HCEC 1CT (cell line): ENCODE data around the gene NEU4.
"Not testable (repeated sequence)": the region's sequence is repeated elsewhere in the genome, so short reads cannot be mapped to it uniquely, and the experiment has no call there.

Source experiments
- DNase-seq: peaks from one replicate; pipeline ENCODE4 v3.0.0-alpha.2; 2017

The NEU4 gene

DNA sequence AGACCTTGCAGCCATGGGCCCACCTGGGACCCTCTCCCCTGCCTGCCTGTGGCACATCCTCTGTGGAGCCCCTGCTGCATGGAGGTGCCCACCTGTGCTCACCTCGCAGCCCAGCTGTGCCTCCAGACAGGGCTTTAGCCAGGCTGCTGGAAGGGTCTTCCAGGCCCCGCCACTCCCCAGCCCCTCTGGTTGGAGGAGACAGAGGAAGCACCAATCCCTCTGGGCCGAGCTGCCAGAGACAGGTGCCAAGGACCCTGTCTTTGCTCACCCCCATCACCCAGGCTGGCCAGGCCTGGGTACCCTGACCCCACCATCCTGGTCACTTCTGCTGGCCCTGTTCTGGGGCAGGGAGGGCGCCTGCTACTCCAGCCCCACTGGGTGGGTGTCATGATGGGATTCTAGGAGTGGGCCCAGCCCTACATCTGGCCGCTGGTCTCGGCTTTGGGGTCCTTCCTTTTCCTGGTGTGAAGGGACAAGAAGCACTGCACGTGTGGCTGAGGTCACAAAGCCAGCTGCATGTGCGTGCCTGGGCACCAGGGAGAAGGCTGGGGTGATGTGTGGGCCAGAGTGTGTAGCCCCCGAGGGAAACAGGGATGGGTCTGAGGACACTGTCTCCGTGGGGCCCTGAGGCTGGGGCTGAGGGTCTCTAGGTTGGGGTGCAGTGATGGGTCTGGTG lies 9.3 kb upstream of the NEU4 start:
- DNase-seq = no peak

GRCh38 chr2:241800198-241800903 lies 8.6 kb upstream of the NEU4 start:
- DNase-seq = not testable (repeated sequence)

GRCh38 chr2:241801611-241802420 lies 7.2 kb upstream of the NEU4 start:
- DNase-seq = no peak

- no peak for DNase-seq
Observed at GRCh38 chr2:241802421-241803318, 6.3 kb upstream of the NEU4 start.

GRCh38 chr2:241803387-241804325 lies 5.3 kb upstream of the NEU4 start:
- peak; percentile 5 for DNase-seq

DNA sequence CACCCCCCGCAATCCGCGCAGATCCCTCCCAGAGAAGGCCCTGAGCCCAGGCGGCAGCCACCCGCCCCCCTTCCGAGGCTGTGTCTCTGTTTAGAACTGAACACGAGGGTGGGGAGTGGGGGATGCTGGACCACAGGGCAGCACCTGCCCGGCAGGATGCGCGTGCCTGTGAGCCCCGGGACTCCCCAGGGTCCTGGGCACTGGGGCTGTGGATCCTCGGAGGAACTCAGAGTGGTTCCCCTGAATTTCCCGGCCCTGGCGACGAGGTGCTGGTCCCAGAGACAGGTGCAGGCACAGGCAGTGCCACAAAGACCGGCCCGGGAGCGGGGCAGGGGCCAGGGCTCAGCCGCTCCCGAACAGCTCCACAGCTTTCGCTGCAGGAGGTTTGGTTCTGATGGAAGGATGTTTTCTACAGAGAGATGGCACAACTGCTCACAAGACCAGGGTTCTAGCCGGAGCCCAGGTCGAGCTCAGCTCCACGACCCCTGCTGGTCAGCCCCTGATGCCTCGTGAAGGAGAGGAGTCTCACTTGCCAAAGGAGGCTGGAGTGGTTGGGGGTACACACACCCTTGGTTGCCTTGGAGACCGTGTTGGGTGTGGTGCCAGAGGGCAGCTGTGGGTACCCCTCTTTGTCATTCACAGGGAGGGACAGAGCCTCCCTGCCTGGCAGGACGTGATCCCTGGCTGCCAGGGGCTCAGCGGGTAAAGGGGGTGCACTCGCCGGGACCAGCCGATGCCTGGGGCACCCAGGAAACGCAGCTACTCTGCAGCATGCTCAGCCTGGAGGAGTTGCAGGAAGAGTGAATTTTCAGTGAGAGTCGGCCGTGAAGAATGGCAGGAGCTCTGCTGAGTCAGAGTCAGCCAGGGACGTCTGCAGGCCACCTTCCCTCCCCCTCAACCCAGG lies 4.4 kb upstream of the NEU4 start:
- DNase-seq = no peak

DNA sequence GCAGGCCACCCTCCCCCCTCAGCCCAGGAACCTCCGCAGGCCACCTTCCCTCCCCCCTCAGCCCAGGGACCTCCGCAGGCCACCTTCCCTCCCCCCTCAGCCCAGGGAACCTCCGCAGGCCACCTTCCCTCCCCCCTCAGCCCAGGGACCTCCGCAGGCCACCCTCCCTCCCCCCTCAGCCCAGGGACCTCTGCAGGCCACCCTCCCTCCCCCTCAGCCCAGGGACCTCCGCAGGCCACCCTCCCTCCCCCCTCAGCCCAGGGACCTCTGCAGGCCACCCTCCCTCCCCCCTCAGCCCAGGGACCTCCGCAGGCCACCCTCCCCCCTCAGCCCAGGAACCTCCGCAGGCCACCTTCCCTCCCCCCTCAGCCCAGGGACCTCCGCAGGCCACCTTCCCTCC lies 2.8 kb upstream of the NEU4 start:
- DNase-seq = not testable (repeated sequence)

DNA sequence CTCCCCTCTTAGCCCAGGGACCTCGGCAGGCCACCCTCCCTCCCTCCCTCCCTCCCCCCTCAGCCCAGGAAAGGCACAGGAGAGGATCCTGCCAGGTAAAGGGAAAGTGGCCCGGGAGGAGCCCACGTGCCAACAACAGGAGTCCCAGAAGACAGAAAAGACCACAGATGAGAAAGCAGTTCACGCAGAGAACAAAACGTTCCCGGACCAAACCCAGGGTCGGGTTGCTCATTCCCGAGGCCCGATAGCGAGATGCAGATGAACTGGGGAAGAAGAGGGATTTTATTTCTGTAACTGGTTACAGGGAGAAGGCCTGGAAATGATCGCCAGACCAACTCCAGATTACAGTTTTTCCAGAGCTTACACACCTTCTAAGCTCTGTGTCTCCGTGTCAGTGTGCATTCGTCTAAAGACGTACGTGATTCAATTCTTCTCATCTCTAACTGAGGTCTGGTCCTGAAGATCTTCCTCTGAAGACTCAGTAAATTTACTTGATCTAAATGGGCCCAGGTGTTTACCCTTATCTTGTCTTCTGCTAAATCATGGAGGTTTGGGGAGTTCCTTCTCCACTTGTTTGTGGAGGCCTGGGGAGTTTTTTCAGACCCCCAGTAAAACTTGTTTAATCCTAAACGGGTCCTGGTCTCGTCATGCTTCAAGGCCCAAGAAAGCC lies 807 bp upstream of the NEU4 start:
- no peak for DNase-seq

DNA sequence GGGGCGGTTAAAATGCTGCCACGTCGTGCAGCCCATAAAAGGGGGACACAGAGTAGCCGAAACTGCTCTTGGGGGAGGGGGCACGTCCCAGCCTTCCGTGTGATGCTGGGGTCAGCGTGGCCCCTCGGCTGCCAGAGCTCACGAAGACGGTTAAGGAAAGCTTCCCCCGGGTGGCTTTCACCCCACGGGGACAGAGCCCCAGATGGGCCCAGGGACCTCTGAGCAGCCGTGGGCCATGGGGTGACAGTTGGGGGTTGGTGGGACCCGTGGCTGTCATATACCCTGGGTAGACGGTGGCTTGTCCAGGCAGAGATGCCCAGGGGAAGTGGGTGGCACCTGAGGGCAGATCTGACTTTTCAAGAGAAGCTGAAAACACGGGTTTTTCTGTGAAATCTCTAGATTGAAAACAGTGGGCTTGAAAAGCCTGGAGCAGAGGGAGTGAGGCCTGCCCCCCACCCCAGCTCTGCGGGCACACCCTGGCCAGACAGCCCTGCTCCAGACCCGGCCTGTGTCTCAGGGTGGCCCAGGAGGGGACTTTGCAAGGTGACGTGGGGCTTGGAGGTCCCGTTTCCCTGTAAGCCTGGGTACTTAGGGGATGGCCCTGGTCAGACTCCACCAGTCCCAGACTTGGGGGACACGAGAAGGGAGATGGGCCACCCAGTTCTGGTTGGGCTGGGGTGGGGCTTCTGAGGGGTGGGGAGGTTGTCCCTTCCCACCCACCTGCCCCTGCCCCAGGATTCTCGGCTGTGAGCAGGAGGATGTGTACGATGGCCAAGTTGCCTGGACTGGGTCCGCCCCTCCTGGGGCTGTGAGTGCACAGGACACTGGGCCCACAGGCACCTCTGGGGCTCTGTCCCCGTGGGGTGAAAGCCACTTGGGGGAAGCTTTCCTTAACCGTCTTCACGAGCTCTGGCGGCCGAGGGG lies 652 bp downstream of the NEU4 start:
- DNase-seq = no peak

GRCh38 chr2:241810307-241811200 lies 1.6 kb downstream of the NEU4 start:
- no peak for DNase-seq

- no peak for DNase-seq
Observed at GRCh38 chr2:241811201-241811951, 2.4 kb downstream of the NEU4 start.

- DNase-seq = no peak
Observed at GRCh38 chr2:241811952-241812729, 3.1 kb downstream of the NEU4 start.

GRCh38 chr2:241812730-241813643 lies 4.0 kb downstream of the NEU4 start:
- no peak for DNase-seq

DNA sequence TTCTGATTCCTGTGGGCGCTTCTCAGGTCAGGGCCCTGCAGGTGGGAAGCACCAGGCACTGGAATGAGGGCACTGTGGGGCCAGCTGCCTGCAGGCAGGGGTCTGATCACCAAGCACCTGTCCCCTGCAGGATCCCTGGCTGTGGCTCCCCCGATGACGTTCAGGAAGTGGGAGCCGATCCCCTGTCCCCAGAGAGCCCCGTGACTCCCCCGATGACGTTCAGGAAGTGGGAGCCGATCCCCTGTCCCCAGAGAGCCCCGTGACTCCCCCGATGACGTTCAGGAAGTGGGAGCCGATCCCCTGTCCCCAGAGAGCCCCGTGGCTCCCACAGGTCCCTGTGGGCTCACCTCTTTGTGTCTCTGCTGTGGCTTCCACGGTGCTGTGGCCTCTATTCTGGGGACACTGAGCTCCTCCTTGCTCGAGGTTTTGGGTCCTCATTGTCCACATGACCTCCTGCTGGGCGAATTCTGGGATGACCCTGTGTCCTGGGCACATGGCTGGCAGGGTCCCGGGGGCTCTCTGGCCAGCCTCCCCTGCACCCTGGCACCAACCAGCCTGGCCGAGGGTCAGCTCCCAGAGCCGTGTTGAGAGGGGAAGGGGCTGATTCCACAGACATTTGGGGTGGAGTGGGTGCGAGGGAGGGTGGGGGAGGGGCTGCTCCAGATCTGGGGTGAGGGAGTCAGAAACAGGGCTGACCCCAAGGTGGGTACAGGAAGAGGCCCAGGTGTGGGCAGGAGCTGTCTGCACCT lies 4.8 kb downstream of the NEU4 start:
- DNase-seq = no peak

- no peak for DNase-seq
Observed at GRCh38 chr2:241814393-241814642, 5.3 kb downstream of the NEU4 start.
